EL (cell line): ENCODE measurements around the gene TMEM123.

Experiments
- DNase-seq: peaks from one replicate; pipeline ENCODE4 v3.0.0-alpha.2; 2016

Gene TMEM123, protein sequence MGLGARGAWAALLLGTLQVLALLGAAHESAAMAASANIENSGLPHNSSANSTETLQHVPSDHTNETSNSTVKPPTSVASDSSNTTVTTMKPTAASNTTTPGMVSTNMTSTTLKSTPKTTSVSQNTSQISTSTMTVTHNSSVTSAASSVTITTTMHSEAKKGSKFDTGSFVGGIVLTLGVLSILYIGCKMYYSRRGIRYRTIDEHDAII

DNA sequence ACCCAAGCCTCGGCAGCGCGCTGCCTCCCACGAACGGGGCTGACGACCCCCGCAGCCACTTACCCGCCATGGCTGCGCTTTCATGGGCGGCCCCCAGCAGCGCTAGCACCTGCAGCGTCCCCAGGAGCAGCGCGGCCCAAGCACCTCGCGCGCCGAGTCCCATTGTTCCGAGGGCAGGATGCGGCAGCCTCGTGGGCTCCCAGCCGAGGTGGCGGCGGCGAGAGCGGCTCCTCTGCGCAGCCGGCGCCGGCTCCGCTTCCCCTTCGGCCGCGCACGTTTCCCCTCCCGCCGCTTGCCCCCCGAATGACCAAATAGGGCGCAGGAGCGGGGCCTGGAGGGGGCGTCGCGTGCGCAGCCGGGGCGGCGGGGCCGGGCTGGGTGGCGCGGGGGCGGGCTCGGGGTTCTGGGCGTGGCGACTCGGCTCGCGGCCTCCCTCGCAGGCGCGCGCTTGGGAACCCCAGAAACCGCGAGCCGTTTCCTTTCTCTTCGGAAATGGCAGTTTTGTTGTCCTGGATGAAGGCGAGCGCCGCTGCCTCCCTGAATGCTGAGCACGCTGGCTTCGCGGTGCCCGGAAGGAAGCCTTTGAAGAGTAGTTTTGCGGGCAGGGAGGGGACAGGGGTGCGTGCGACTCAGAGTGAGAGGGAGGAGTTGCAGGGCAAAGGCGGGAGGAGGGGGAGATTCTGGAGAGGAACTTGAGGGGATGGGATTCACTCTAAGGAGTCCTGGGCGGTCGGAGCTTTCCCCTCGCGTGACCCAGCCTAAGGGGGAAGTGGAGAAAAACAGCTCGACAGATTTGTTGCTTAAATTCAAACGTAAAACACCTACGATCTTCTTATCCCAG, at the start of gene TMEM123:
Gene TMEM123, minus strand, starts transcription at position 305 of the 841 bp plus-strand sequence. Its CDS starts 142 bp downstream, at position 163.
- peak; percentile 85 for DNase-seq

DNA sequence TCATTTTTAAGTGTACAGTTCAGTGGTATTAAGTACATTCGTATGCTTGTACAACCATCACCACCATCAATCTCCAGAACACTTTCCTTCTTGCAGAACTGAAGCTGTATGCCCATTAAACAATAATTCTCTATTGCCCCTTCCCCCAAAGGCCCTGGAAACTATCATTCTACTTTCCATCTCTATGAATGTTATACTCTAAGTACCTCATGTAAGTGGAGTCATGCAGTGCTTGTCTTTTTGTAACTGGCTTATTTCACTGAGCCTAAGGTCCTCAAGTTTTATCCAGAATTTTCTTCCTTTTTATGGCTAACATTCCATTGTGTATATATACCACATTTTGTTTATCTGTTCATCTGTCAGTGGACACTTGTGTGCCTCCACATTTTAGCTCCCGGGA, 48.3 kb upstream of the TMEM123 start:
- no peak for DNase-seq

DNA sequence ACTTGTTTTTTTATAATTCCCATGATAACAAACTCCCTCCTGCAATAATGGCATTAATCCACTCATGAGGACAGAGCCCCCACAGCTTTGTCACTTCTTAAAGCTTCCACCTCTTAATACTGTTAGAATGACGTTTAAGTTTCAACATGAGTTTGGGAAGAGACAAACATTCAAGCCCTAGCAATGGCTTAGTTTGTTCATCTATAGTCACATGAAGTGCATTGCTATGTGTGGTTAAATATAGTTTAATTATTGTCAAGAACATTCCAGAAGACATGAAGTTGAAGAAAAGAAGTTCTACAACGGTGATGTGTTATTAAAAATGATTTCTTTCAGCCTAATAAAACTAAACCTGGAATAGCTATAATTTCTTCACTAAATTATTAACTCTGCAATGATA, 47.4 kb upstream of the TMEM123 start:
- DNase-seq, result no peak

DNA sequence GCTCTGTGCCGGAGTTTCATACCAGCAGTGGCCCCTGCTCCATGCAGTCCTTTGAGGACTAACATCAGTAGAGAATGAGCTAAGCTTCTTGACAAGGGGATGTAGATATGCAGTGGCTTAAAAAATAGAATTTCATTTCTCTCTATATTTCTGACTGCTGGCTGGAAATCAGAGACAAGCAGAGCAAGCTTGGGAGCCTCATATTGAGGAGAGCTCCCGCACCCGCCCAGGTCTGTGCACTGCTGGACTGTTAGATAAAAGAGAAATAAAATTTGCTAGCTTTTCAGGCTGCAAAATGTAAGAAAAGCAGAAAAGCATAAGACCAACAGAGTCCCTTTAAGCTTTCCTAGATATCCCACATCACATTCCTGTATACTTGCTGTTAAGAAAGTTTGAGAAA, 46.6 kb upstream of the TMEM123 start:
- DNase-seq, result no peak

DNA sequence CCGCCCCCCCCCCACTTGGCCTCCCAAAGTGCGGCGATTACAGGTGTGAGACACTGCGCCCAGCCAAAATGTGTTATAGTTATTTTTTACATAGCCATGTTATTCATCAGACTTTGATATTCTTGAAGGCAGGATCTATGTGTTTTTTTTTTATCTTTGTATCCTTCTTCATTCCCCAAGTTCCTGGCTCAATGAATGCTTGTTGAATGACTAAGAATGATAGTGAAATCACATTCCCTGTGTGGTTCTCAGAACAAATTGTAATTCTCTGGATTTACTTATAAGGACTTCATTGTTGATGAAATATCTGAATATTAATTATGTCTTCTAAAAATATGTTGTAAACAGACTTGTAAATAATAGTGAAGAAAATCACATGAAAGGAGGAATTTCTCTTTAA, 44.5 kb upstream of the TMEM123 start:
- peak; percentile 57 for DNase-seq

DNA sequence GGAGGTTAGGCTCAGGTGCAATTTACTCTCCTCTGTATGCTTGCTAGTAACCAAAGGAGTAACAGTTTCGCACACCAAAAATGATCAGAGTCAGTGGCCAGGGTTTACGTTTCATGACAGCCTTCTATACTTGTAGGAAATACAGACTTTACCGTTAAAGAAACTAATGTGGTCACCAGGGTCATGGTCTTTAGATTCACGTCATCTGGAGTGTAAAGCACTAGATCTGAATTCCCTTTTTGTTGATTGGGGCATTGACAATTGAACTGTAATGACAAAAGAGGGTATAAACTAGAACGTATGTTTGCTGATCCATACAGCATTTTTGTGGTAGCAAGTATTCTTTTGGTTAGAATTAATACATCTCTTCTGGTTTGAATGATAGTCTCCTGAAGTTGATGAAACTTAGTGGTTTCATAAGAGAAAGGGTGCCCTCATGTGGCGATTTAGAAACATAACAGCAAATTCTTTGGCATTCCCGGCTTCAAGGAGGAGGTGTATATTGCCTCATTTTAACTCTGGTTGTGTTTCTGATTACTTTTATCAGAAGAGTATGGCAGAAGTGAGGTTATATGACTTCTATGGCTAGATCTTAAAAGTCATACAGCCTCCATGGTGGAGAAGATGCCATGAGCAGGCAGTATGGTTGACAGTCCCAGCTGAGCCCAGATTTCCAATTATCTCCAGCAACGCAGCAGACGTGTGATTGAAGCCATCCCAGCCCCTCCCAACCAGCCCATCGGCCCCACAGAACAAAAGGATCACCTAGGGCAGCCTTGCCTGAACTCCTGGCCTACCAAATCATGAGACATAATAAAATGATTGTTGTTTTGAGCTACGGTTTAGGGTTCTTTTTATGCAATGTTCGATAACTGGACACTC, 42.8 kb upstream of the TMEM123 start:
- peak; percentile 82 for DNase-seq

DNA sequence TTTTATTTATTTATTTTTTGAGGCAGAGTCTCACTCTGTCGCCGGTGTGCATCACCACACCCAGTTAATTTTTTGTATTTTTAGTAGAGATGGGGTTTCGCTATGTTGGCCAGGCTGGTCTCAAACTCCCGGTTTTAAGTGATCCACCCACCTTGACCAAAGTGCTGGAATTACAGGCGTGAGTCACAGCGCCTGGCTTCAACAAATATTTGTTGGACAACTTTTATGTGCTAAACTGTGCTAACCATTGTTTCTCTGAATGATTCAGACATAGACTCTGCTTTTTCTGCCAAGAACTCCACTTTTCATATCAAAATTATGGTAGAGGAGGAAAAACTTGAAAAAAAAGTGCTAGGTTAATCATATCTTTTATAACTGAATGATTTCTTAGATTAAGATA, 41.7 kb upstream of the TMEM123 start:
- peak; percentile 57 for DNase-seq

DNA sequence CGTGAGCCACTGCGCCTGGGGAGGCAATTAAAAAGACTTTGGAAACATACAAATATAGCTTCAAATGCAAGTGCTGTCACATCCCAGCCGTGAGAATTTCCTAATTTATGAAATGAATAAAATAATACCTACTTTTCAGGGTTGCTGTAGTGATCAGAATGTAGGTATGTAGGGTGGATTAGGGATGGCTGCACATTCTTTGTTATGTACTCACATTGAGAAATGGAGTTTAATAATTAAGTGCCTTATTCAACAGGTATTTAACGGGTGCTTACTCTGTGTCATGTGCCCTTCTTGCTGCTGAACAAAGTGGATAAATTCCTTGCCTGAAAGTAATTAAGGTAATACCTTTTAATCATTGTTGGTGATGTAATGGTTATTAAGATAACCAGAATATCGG, 41.0 kb upstream of the TMEM123 start:
- DNase-seq, result no peak

DNA sequence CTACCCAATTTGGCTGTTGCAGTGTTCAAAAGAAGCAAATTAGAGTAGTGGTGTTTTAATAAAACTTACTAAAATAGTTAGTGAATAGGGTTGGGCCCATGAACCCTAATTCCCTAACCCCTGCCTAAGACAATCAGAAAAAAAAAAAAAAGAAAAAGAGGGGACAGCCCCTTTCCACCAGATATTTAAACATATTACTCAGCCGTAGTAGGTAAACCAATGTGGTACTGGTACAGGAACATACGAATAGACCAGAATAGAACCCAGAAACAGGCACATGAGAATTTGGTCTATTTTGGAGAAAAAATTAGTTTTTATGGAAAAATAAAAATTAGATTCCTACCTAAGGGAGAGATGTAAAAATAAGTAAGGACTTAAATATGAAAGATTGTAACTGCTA, 39.4 kb upstream of the TMEM123 start:
- no peak for DNase-seq

DNA sequence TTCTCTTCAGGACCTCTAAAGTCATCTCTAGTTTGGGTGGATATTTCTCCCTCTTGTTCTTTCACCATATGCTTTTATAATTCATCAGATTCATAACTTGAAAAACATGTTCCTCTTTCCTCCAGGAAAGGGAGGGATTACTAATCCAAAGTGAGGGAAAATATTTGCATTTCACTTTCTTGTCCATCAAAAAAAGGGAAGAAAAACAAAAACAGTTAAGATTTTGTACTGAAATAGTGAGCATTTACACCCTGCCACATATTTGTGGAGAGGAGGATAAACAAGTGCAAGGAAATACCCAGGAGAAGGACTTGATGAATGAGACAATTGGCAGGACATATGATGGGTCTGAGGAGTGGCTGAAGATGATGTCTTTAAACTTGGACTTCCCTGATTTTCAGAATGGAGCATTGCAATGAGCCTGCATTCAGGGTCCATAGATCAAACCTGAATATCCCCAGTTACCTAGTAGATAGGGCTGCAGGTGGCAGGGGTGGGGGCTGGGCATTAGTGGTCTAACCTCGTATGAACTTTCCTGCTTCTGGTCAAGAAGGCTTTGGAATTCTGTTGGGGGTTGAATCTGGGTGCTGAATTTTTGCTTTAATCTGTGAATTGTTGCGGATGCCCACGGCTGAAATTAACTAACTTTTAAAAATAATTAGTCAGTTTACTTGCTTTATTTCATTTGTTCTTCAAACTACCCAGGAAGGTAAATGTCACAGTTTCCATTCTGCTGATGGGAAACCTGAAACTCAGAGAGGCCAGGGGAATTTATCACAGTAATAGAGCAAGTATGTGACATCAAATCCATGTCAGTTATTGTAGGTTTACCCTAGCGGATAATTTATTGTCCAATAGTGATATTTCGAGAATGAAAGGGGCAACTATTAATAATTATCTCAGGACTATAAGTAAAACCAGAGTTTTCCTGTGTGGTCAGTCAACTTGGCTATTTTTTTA, 36.9 kb upstream of the TMEM123 start:
- no peak for DNase-seq

DNA sequence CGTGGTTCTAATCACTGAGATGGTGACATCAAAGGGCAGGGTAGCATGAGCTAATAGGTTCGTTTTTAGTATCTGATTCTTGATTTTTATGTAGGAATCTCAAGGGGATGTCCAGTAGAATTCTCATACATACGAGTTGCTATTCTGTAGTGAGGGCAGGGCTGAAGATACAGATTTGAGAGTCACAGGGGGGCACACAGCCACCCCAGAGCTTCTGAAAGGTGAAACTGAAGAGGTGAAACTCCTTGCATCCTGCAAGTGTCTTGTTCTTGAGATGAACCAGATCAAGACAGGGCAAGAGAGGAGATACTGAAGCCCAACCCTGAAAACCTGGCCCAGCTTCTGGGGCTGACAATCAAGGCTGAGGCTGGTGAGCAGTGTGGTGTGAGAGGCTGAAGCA, 35.6 kb upstream of the TMEM123 start:
- DNase-seq, result no peak

DNA sequence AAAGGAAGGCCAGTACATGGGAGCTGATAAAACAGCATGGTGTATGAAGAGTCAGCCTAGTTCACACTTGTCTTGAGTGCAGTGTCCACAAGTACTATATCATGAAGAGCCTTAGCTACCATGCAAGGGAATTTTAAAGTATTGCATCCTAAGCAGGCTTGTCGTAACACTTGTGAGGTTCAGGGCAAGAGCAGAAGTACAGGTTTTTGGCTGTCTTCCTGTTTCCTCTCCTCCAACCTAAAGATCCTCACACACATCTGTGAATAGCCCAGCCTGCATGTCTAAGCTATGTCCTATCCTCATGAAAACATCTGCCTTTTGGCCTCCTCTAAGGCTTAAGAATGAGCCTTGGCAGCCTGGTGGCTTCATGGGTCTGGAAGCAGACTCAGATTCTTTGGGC, 34.6 kb upstream of the TMEM123 start:
- no peak for DNase-seq

DNA sequence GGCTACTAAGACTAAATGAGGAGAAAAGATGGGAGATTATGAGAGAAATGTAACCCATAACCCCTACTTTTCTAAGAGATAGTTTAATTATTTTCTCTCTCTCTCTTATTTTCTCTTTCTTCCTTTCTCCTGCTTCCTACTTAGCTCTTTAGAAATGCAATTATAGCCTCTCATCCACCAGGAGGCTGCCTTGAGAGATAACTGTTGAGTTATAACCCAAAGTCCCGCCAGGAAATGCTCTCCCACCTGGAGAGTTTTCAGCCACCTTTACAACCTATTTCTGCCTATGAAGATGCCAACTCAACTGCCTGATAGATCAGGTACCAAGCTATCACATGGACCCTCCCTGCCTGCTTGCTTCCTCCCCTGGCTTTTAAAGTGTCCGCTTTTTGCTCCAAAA, 34.0 kb upstream of the TMEM123 start:
- no peak for DNase-seq

DNA sequence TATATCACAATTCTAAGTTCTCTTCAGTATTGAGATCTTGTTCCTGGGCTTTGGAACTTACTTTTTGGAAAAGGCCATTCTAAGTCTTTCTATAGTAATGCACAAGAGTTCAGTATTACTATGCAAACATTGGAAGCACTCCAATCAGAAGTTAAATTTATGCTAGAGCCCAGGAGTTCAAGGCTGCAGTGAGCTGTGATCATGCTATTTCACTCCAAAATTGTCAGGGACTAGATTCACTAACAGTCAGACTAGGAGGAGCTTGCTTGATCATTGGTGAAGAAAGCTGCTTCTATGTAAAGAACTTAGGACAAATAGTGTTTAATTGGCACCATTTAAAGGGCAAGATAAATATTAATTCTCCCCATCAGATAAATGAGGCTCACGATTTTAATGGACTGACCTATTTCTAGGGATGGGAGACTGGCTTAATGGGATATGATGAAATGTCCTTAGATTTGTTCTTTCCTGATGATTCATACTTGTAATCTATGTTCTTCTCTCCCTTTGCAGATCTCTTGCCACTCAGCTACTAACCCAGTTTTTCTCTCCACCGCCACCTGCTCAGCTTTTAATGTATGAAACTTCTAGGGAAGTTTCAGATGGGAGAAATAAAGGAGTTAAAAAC, 32.6 kb upstream of the TMEM123 start:
- DNase-seq, result peak; percentile 5

DNA sequence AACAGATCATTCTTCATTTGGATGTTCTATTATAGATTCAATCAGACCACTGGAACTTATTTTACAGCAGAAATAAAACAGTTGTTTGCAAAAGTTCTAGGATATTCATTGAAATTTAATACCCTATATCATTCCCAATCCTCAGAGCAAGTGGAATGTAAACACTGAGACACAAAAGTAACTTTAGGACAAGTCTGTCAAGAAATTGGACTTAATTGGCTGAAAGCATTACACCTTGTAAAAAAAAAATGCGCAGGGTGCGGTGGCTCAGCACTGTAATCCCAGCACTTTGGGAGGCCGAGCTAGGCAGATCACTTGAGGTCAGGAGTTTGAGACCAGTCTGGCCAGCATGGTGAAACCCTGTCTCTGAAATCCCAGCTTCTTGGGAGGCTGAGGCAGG, 29.9 kb upstream of the TMEM123 start:
- no peak for DNase-seq

DNA sequence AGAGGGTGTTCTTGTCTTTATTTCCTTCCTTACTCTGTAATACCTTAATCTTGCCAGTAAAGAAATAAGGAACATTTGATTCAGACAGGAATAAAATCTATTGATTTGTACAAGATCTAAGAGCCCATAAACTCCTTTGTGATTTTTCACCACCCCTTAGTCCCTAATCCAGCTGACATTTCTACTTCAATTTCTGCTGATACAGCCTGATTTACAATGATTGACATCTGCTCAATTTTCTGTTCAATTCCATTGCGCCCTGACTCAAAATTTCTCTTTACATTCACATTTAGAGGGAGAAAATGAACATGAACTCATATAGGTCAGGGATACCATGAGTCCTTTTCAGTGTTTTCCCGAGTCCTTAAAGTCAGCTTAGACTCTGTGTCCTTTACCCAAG, 27.2 kb upstream of the TMEM123 start:
- no peak for DNase-seq

DNA sequence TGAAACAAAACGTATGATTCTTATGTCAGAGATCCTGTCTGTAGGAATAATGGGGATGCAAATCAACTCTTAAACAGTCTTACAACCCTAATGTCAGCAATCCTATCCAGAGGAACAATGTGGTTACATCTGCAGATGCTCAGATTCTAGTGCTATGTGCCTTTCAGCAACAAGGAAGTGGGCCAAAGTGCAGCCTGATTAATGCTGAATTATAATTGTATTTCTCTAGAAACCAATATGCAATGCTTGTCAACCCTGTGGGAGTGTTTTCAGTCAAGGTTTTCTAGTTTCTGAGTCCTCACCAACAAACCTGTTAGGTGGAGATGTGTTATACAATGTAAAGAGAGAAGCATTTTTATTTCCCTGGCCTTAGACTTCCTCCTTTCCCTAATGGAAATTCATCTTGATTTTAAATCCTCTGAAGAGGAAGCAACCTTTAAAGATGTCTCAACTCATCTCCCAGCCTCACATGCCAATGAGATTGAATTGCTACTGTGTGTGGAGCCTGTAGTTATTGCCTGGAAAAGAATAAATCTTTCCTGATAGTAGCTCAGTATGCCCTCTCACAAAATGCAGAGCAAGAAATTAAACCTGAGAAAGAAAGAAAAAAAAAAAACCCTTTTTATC, 26.2 kb upstream of the TMEM123 start:
- no peak for DNase-seq

DNA sequence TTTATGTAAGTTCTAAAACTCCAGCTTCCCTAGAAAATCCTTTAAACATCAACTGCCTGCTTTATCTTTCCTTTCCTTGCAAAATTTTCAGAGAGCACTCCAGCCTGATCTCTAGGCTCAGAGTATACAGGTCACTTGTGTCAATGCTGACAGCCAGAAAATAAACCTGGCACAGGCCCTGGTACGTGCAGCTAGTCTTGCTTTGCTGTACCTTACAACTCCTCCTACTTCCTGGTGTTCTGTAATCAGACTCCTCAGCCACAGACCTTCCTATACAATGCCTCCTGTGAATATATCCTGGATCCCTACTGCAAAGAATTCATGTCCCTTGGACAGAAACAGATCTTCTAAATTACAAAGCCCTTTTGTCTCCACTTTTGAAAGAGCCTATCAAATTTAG, 24.2 kb upstream of the TMEM123 start:
- peak; percentile 16 for DNase-seq

DNA sequence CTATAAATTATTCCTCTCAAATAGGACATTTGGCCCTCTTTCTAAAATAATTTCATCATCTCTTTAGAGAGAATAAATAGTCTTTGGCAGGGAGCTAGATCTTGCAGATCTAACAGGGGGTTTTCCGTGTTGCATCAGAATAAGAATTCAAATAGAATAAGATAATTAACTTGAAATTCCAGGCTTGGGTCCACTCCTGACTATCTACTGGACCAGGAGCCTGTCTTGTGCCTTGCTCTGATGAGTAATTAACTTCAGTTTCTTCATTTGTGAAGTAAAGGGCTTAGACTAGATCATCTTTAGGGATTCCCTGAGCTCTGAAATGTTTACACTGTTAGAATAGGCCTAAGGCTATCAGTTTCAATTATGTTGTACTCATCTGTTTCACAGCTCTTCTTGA, 23.5 kb upstream of the TMEM123 start:
- DNase-seq, result peak; percentile 31

DNA sequence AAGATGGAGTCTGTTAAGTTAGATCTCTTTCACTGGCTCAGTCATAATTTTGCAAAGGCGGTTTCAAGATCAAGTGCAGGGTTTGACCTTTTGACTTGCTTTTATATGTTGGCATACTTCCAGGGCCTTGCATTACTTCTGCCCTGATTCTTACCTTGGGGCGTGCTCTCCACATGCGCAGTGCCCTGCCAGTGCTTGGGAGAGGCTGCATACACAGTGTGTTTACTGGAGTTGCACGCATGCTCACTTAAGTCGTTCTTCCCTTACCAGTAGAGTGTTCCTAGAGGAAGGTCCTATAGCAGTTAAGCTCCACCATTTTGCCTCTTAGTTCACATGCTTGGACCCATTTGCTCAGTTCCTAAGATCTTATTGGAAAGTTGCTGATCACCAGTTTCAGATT, 21.0 kb upstream of the TMEM123 start:
- no peak for DNase-seq

DNA sequence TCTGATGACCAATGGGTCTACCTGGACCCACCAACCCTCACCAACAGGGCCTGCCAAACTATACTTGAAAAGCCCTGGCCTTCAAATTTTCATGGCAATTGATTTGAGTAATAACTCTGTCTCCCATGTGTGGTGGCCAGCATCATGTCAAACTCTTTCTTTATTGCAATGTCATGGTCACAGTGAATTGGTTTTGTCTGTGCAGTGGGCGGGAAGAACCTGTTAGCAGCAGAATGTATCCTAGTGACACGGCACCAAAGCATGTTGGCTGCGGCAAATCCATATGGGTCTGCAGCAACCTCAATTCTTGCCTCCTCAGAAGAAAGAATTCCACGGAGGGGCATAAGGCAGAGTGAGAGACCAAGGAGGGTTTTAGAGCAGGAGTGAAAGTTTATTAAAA, 19.6 kb upstream of the TMEM123 start:
- no peak for DNase-seq
